ENCODE measurements around the gene SEPTIN8.

SEPTIN8 gene

GRCh38 chr5:132816083-132816482 lies 39.0 kb upstream of the SEPTIN8 start:
- H3K27ac ChIP-seq = no peak overlapping the region
- TF ChIP-seq, protein P1, sequence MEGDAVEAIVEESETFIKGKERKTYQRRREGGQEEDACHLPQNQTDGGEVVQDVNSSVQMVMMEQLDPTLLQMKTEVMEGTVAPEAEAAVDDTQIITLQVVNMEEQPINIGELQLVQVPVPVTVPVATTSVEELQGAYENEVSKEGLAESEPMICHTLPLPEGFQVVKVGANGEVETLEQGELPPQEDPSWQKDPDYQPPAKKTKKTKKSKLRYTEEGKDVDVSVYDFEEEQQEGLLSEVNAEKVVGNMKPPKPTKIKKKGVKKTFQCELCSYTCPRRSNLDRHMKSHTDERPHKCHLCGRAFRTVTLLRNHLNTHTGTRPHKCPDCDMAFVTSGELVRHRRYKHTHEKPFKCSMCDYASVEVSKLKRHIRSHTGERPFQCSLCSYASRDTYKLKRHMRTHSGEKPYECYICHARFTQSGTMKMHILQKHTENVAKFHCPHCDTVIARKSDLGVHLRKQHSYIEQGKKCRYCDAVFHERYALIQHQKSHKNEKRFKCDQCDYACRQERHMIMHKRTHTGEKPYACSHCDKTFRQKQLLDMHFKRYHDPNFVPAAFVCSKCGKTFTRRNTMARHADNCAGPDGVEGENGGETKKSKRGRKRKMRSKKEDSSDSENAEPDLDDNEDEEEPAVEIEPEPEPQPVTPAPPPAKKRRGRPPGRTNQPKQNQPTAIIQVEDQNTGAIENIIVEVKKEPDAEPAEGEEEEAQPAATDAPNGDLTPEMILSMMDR (conservative IDR thresholded peaks at IDR 0.05) = no peak

DNA sequence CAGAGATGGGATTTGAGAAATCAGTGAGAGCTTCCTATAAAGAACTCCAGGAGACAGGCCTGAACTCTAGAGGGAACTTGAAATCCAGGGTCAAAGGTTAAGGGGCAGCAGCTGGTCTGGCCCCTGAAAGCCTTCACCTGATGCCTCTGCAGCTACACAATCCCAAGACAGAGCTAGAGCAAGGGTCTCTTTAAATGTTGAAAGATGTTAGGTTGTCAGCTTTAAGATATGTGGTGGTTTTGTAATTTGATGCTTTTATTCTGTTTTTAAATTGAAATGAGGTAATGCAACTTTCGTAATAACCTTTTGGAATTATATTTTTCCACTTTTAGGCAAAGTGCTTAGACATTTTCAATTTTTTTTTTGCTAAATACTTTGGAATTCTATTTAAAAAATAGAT lies 38.4 kb upstream of the SEPTIN8 start:
- TF ChIP-seq, protein P1 (conservative IDR thresholded peaks at IDR 0.05) = no peak
- H3K27ac ChIP-seq = no peak overlapping the region

GRCh38 chr5:132814503-132815294 lies 37.7 kb upstream of the SEPTIN8 start:
- TF ChIP-seq, protein P1 (conservative IDR thresholded peaks at IDR 0.05) = no peak
- H3K27ac ChIP-seq = no peak overlapping the region

GRCh38 chr5:132813599-132814502 lies 36.8 kb upstream of the SEPTIN8 start:
- TF ChIP-seq, protein P1 (conservative IDR thresholded peaks at IDR 0.05) = no peak
- peak overlapping the region; percentile 27; the same call in 1 of the 2 replicates for H3K27ac ChIP-seq

- peak within 1 kb of the TSS; percentile 27; the same call in 1 of the 2 replicates for H3K27ac ChIP-seq
- TF ChIP-seq, protein P1 (conservative IDR thresholded peaks at IDR 0.05) = no peak
Observed at GRCh38 chr5:132812781-132813598, 36.0 kb upstream of the SEPTIN8 start, which contains the start of gene SOWAHA. Gene SOWAHA, plus strand, starts transcription at chr5:132813302. Its CDS starts 320 bp downstream, at chr5:132813622.

GRCh38 chr5:132812123-132812765 lies 35.2 kb upstream of the SEPTIN8 start:
- TF ChIP-seq, protein P1 (conservative IDR thresholded peaks at IDR 0.05) = no peak
- no peak overlapping the region for H3K27ac ChIP-seq
